Tibial artery (tissue), 4 donors: ENCODE results near the gene C10orf105.
A peak's percentile ranks its signal among the peaks of the same experiment; 100 is the strongest.

Source experiments
- DNase-seq, 2 donors: peaks; one replicate each; pipeline ENCODE4 v3.0.0-alpha.2; 2019
- H3K27ac ChIP-seq, 2 donors: fragments of 200-600 bp; sonication (generic) in 1 of 2; 1 replicate in 1 of 2; 2 replicates in 1 of 2; pipeline ENCODE4 v1.5.1; 2018 to 2019; ENCODE audit warnings: mild to moderate bottlenecking in 1 of 2
- H3K27me3 ChIP-seq, 2 donors: fragments of 200-600 bp; sonication (generic) in 1 of 2; one replicate each; pipeline versions ENCODE4 v1.5.1 to v1.6.0; 2016 to 2019
- H3K36me3 ChIP-seq, 3 donors: fragments of 200-600 bp; sonication (generic) in 2 of 3; one replicate each; pipeline ENCODE4 v1.5.1; 2016 to 2019; ENCODE audit warnings: mild to moderate bottlenecking in 2 of 3
- H3K4me1 ChIP-seq, 4 donors: fragments of 200-600 bp; sonication (generic) in 2 of 4; 1 replicate in 3 of 4; 2 replicates in 1 of 4; pipeline ENCODE4 v1.5.1; 2016 to 2019
- H3K4me3 ChIP-seq, 2 donors: fragments of 200-600 bp; sonication (generic) in 1 of 2; 1 replicate in 1 of 2; 2 replicates in 1 of 2; pipeline ENCODE4 v1.5.1; 2018 to 2019; ENCODE audit warnings: mild to moderate bottlenecking in 2 of 2
- H3K9me3 ChIP-seq, 3 donors: fragments of 200-600 bp; sonication (generic) in 1 of 3; one replicate each; pipeline ENCODE4 v1.5.1; 2016 to 2019
- intact Hi-C: fragments of 100-400 bp; cut with DNase I; formaldehyde crosslinking; loops from one replicate; pipeline ENCODE4 v1.15.0; 2023; ENCODE audit warnings: low total_unique reads
- TF ChIP-seq, protein P1 (sequence below), 2 experiments: fragments of 200-600 bp in 1 of 2; fragments of 450-650 bp in 1 of 2; IDR thresholded peaks; one replicate each; pipeline ENCODE4 v1.5.1; 2017 to 2019; ENCODE audit warnings: antibody characterized with exemption in 2 of 2, mild to moderate bottlenecking in 1 of 2, moderate library complexity in 1 of 2

The C10orf105 gene

DNA sequence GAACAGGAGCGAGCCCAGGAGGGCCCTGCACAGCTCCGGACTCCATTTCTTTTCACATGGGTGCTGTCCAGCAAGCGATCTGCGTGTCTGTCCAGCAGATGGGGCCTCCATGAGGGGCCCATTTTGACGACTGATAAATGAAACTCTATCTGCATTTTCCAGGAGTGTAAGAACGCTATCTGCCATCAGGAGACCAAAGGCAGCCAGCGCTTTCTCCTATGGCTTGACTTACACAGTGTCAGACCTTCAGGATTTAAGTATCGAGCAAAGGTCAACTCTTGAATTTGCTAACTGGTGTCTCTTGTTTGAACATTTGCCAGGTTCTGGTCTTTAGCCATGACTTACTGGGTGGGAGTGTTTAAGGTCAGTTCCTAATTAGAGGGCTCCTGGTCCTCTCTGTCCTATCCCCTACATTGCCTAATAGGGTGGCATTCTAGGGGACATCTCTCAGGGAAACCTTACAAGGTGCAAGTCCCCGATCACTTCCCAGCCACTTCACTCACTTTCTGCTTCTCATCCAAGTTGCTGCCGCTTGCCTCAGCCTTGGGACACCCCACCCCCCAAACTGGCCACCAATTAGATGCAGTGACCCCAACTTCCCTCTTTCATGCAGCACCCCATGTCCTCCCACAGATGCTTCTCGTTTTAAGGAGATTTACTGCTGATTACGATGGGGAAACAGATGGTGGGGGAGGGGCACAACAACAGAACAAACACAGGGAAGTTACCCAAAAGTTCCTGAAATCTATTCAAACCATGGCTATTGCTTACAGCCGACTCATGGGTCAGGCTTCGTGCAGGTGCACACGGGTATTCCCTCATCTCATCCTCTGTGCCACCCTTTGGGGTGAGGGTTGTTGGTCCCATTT is 33.7 kb upstream of the C10orf105 start:
- DNase-seq: peak in 1 of 2 donors; percentile 81
- Histone ChIP-seq H3K4me1 (peaks cover under 1 to 33% (median 18%) of the 10 kb centered on the region in 4 donors), H3K4me3 (no peak overlapping the region), H3K27me3 (no peaks in the 10 kb centered on the region), H3K9me3 (no peaks in the 10 kb centered on the region), H3K36me3 (peaks cover 56 to 77% (median 75%) of the 10 kb centered on the region in 3 donors), H3K27ac (no peak overlapping the region)
- TF ChIP-seq, protein P1, sequence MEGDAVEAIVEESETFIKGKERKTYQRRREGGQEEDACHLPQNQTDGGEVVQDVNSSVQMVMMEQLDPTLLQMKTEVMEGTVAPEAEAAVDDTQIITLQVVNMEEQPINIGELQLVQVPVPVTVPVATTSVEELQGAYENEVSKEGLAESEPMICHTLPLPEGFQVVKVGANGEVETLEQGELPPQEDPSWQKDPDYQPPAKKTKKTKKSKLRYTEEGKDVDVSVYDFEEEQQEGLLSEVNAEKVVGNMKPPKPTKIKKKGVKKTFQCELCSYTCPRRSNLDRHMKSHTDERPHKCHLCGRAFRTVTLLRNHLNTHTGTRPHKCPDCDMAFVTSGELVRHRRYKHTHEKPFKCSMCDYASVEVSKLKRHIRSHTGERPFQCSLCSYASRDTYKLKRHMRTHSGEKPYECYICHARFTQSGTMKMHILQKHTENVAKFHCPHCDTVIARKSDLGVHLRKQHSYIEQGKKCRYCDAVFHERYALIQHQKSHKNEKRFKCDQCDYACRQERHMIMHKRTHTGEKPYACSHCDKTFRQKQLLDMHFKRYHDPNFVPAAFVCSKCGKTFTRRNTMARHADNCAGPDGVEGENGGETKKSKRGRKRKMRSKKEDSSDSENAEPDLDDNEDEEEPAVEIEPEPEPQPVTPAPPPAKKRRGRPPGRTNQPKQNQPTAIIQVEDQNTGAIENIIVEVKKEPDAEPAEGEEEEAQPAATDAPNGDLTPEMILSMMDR (IDR thresholded peaks at IDR 0.05): no peak
- intact Hi-C loops: no loop called here

DNA sequence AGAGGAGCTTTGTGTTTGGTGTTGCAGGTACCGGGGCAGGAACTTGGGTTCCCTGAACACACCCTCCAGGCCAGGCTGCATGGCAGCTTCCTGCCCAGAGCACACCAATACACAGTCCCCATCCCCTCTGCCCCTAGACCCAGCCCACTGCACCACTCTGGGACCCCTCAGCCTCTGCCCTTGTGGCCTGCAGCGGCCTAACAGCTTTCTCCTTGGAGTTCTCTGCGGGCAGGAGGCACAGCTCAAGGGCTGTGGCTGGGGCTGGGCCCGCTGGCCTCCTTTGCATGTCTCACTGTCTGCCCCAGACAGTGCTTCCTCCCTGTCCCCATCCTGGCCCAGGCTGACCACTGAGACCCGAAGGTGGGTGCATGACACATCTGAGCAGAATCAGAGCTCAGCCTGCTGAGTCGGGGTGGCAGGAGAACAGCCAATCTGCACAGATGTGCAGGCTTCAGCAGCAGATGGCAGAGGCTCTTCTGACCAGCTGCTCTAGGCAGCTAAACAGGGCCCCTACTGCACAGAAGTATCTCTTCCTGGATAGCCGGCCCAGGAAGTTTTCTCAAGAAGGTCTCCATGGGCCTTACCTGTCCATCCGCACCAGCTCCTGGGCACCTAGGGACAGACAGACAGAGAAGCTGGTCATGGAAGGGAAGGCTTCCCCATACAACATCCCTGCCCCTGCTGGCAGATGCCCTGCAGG is 33.0 kb upstream of the C10orf105 start:
- Histone ChIP-seq H3K4me3 (no peak overlapping the region), H3K27ac (no peak overlapping the region), H3K4me1 (peaks cover 3 to 30% (median 22%) of the 10 kb centered on the region in 4 donors), H3K36me3 (peaks cover 48 to 70% (median 67%) of the 10 kb centered on the region in 3 donors), H3K27me3 (no peaks in the 10 kb centered on the region), H3K9me3 (no peaks in the 10 kb centered on the region)
- intact Hi-C loops: no loop called here
- DNase-seq: no peak
- TF ChIP-seq, protein P1 (IDR thresholded peaks at IDR 0.05): no peak

DNA sequence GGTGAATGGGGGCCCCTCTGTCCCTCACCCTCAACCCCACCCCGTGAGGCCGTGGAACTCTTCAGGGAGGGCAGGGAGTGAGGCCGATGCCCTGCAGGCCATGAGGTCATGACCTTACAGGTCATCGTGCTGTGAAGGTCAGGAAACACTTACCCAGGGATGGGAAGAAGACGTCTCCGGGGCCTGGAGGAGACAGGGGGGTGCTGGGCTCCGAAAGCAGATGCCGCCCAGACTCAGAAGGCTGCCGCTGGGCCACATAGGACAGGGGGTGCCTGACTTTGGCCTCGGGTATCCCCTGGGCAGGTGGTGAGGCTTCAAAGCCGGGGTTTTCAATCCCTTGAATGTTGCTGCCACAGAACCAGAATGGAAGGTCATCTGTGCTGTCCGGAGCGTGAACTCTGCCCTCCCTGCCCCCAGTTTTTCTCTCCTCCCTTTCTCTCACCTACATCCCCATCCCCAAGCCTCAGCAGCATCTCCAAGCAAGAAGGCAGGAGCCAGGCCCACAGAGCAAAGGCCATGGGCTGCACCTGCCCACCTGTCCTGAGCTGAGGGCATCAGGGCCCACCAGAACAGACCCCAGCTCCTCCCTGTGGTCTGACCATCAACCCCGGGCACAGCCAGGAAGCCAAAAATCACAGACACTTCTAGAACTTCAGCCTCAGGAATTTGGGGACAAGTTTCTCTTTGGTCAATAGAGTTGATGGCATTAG is 32.1 kb upstream of the C10orf105 start:
- TF ChIP-seq, protein P1 (IDR thresholded peaks at IDR 0.05): no peak
- H3K4me1 ChIP-seq: peaks cover 3 to 32% (median 28%) of the 10 kb centered on the region in 4 donors
- intact Hi-C loops: no loop called here
- no peaks in the 10 kb centered on the region for H3K9me3 ChIP-seq
- no peaks in the 10 kb centered on the region for H3K27me3 ChIP-seq
- no peak for DNase-seq
- H3K4me3 ChIP-seq: no peak overlapping the region
- H3K36me3 ChIP-seq: peaks cover 44 to 65% (median 62%) of the 10 kb centered on the region in 3 donors
- H3K27ac ChIP-seq: no peak overlapping the region

DNA sequence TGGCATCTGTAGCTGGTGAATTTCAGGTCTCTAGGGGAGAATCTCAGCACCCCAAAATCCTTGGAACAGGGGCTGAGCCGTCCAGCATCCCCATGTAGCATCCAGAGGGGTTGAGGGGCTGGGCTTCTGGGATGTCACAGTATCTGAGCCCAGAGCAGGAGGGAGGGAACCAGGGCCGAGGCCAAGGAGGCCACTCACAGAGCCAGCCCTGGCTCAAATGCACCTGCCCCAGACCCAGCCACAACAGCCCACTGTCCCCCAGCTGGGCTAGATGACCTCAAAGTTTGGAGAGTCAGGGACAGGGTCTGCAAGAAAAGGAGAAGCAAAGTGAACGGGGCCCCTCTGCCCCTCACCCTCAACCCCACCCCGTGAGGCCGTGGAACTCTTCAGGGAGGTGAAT is 31.4 kb upstream of the C10orf105 start:
- intact Hi-C loops: no loop called here
- Histone ChIP-seq H3K27me3 (no peaks in the 10 kb centered on the region), H3K27ac (no peak overlapping the region), H3K9me3 (no peaks in the 10 kb centered on the region), H3K4me1 (peaks cover 3 to 34% (median 28%) of the 10 kb centered on the region in 4 donors), H3K4me3 (no peak overlapping the region), H3K36me3 (peaks cover 39 to 65% (median 62%) of the 10 kb centered on the region in 3 donors)
- TF ChIP-seq, protein P1 (IDR thresholded peaks at IDR 0.05): no peak
- DNase-seq: no peak

DNA sequence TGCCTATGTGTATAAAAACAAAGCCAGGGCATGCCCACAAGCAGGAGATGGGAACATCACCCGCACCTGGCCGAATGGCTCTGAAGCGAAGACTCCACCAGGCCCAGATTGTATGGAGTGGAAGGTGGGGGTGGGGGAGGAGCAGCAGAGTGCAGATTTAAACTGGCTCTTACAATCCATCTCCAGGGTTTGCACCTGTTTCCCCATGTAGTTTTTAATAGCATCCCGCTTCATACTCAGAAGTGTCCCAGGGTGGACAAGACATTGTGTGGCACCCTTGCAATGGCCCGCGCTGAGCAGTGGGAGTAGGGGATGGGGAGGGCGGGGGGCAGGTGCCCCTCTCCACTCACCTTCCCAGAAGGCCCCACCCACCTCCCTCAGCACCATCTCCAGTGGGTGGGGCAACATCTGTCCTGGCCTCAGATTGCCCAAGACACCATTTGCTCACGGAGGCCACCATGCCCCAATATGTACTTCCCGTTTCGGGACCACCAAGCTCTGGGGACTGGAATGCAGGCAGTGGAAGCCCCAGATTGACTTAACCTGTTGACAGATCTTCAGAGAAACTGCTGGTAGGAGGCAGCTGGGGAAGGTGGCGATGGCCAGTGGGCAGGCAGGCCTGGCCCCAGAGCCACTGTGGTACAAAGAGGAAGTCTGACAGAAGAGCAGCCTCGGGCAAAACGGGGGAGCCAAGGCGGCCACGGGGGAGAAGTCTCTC is 30.7 kb upstream of the C10orf105 start:
- TF ChIP-seq, protein P1 (IDR thresholded peaks at IDR 0.05): no peak
- Histone ChIP-seq H3K27ac (peak overlapping the region in 1 of 2 donors; percentile 57), H3K36me3 (peaks cover 39 to 60% (median 59%) of the 10 kb centered on the region in 3 donors), H3K4me3 (no peak overlapping the region), H3K4me1 (peaks cover 3 to 34% (median 28%) of the 10 kb centered on the region in 4 donors), H3K27me3 (no peaks in the 10 kb centered on the region), H3K9me3 (no peaks in the 10 kb centered on the region)
- DNase-seq: no peak
- intact Hi-C loops: no loop called here
